BLaER1 (cell line): Measurements from ENCODE around the gene RTN3.
"Not testable (repeated sequence)": the region's sequence is repeated elsewhere in the genome, so short reads cannot be mapped to it uniquely, and the experiment has no call there.

Source experiments
- H3K27ac ChIP-seq: shearing (Covaris generic); formaldehyde crosslinking; 2 replicates; pipeline ENCODE4 v1.8.1; 2022
- H3K27me3 ChIP-seq: shearing (Covaris generic); formaldehyde crosslinking; 2 replicates; pipeline ENCODE4 v1.8.1; 2022
- H3K36me3 ChIP-seq: shearing (Covaris generic); formaldehyde crosslinking; 2 replicates; pipeline ENCODE4 v1.8.1; 2022
- H3K4me1 ChIP-seq: shearing (Covaris generic); formaldehyde crosslinking; 2 replicates; pipeline ENCODE4 v1.8.1; 2022
- H3K4me2 ChIP-seq: shearing (Covaris generic); formaldehyde crosslinking; 2 replicates; pipeline ENCODE4 v1.8.1; 2022
- H3K4me3 ChIP-seq: shearing (Covaris generic); formaldehyde crosslinking; 2 replicates; pipeline ENCODE4 v1.8.1; 2022
- H3K9ac ChIP-seq: shearing (Covaris generic); formaldehyde crosslinking; 2 replicates; pipeline ENCODE4 v1.8.1; 2022
- H3K9me3 ChIP-seq: shearing (Covaris generic); formaldehyde crosslinking; 2 replicates; pipeline ENCODE4 v1.8.1; 2022
- H4K20me1 ChIP-seq: shearing (Covaris generic); formaldehyde crosslinking; 2 replicates; pipeline ENCODE4 v1.8.1; 2022
- Cebpa-rat ChIP-seq: shearing (Covaris generic); IDR thresholded peaks from 2 replicates; pipeline ENCODE4 v1.8.1; 2022

The RTN3 gene

GRCh38 chr11:63680834-63681320 lies 423 bp upstream of the RTN3 start:
- H3K9ac ChIP-seq = no peak overlapping the region
- H3K27me3 ChIP-seq = no peaks in the 10 kb centered on the region
- H3K4me2 ChIP-seq = peak overlapping the region; percentile 74
- H3K27ac ChIP-seq = peak overlapping the region; percentile 14; the same call in 1 of the 2 replicates
- H3K36me3 ChIP-seq = peaks cover 12% of the 10 kb centered on the region; the same call in 1 of the 2 replicates
- peaks cover 34% of the 10 kb centered on the region for H3K4me1 ChIP-seq
- peak overlapping the region; percentile 85 for H3K4me3 ChIP-seq
- H3K9me3 ChIP-seq = no peaks in the 10 kb centered on the region
- no peak for TF ChIP-seq Cebpa-rat
- peaks cover 37% of the 10 kb centered on the region for H4K20me1 ChIP-seq

DNA sequence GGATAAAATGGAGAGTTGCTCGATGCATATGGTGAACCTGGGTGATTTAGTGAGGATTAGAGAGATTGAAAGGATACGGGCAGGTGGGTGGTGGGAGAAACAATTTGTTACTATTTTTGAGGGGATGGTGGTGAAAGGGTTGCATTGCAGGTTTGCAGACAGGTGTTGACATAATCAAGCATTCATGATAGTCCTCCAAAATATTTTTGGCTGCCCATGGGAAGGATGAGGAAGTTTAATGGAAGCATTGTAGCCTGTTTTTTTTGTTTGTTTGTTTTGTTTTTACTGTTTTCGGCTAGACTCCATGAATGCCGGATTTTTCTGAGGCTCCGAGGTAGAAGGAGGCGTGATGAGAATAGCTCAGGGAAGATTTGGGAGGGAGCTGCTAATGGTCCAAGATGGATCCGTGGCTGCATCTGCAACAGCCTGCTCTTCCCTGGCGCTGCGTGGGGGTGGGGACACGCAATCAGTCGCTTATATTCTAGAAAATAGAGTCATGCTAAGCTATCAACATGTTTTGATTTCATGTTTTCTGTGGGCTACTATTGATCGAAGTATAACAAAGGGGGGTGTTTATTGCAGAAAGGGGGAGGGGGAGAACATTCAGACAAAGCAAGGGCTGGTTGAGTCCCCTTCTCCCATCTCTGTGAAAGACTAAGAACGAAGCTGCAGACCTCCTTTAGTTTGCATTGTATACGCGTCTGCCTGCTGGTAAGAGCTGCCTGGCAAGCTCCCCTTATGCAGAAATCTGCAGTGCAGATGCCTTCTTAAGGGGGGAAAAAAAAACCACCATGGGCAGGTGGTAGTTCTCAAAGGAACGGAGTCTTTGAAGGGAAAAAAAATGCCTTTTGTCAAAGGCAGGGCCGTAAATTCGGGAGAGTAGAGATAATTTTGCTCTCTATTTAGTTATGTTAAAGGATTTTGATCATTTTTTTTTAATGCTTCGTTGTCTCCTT lies 1.0 kb downstream of the RTN3 start:
- Histone ChIP-seq H3K9ac (peak overlapping the region; percentile 91), H3K4me3 (peak overlapping the region; percentile 85), H3K4me1 (peaks cover 39% of the 10 kb centered on the region), H3K4me2 (peak overlapping the region; percentile 92), H4K20me1 (peaks cover 49% of the 10 kb centered on the region), H3K27ac (peak overlapping the region; percentile 86), H3K27me3 (no peaks in the 10 kb centered on the region), H3K9me3 (no peaks in the 10 kb centered on the region), H3K36me3 (peaks cover 14% of the 10 kb centered on the region; the same call in 1 of the 2 replicates)
- no peak for TF ChIP-seq Cebpa-rat

GRCh38 chr11:63683133-63683991 lies 2.1 kb downstream of the RTN3 start:
- no peak for TF ChIP-seq Cebpa-rat
- H3K27ac ChIP-seq = peak overlapping the region; percentile 56; the same call in 1 of the 2 replicates

GRCh38 chr11:63685158-63685721 lies 3.9 kb downstream of the RTN3 start:
- peaks cover 78% of the 10 kb centered on the region for H4K20me1 ChIP-seq
- H3K27ac ChIP-seq, H3K4me3 ChIP-seq, H3K4me2 ChIP-seq, H3K9ac ChIP-seq, H3K9me3 ChIP-seq, H3K27me3 ChIP-seq: not testable (repeated sequence)
- H3K4me1 ChIP-seq = peaks cover 52% of the 10 kb centered on the region
- peaks cover 14% of the 10 kb centered on the region; the same call in 1 of the 2 replicates for H3K36me3 ChIP-seq

More at GRCh38 chr11:63683133-63683991, 2.1 kb downstream of the RTN3 start:
- peaks cover 14% of the 10 kb centered on the region; the same call in 1 of the 2 replicates for H3K36me3 ChIP-seq
- H3K9ac ChIP-seq = peak overlapping the region; percentile 91
- H3K9me3 ChIP-seq = no peaks in the 10 kb centered on the region
- H3K4me1 ChIP-seq = peaks cover 49% of the 10 kb centered on the region
- H3K4me3 ChIP-seq = peak overlapping the region; percentile 85
- peaks cover 59% of the 10 kb centered on the region for H4K20me1 ChIP-seq
- H3K27me3 ChIP-seq = no peaks in the 10 kb centered on the region
- peak overlapping the region; percentile 92 for H3K4me2 ChIP-seq

GRCh38 chr11:63686926-63687325 lies 5.6 kb downstream of the RTN3 start:
- H3K4me1 ChIP-seq = peaks cover 44% of the 10 kb centered on the region
- H3K36me3 ChIP-seq = peaks cover 21% of the 10 kb centered on the region
- no peak for TF ChIP-seq Cebpa-rat
- H4K20me1 ChIP-seq = peaks cover 95% of the 10 kb centered on the region
- no peak overlapping the region for H3K9ac ChIP-seq
- no peak overlapping the region for H3K4me2 ChIP-seq
- no peak overlapping the region for H3K4me3 ChIP-seq
- H3K27ac ChIP-seq = no peak overlapping the region
- no peaks in the 10 kb centered on the region for H3K27me3 ChIP-seq
- H3K9me3 ChIP-seq = no peaks in the 10 kb centered on the region

- Histone ChIP-seq H3K27ac (no peak overlapping the region), H3K9ac (no peak overlapping the region), H3K4me2 (peak overlapping the region; percentile 57)
Measured at GRCh38 chr11:63687845-63688244, 6.5 kb downstream of the RTN3 start.

GRCh38 chr11:63694596-63694995 lies 13.3 kb downstream of the RTN3 start:
- H4K20me1 ChIP-seq = peaks cover 90% of the 10 kb centered on the region

More at GRCh38 chr11:63687845-63688244, 6.5 kb downstream of the RTN3 start:
- H3K4me3 ChIP-seq = no peak overlapping the region
- H3K36me3 ChIP-seq = peaks cover 24% of the 10 kb centered on the region
- no peaks in the 10 kb centered on the region for H3K9me3 ChIP-seq
- H4K20me1 ChIP-seq = peaks cover 95% of the 10 kb centered on the region
- peaks cover 42% of the 10 kb centered on the region for H3K4me1 ChIP-seq
- H3K27me3 ChIP-seq = no peaks in the 10 kb centered on the region
- no peak for TF ChIP-seq Cebpa-rat

DNA sequence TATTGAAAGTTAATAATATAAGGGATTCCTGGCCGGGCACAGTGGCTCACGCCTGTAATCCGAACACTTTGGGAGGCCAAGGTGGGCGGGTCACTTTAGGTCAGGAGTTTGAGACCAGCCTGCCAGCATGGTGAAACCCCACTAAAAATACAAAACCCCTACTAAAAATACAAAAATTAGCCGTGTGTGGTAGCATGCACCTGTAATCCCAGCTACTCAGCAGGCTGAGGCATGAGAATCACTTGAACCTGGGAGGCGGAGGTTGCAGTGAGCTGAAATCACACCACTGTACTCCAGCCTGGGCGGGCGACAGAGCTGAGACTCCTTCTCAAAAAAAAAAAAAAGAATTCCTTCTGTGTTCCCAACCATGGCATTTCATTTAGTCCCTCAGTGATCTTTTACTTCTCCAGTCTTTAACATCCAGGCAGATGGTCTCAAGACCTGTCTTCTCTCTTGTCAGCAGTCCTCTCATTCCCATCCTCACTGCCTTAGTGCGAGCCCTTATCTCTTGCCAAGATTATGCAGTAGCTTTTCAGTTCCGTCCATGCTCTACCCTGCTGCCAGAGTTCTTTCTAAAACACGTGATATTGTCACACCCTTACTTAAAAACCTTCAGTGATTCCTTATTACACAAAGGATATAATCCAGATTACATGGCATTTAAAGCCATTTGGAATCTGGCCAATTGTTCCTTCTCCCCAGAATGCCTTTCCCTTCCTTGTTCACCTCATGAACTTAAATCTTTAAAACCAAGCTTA lies 17.9 kb downstream of the RTN3 start:
- H3K4me3 ChIP-seq = no peak overlapping the region
- no peaks in the 10 kb centered on the region for H3K27me3 ChIP-seq
- peaks cover 81% of the 10 kb centered on the region for H4K20me1 ChIP-seq
- 0 out of 2 replicates have a peak, but pooled peaks cover 5% of the 10 kb centered on the region for H3K9me3 ChIP-seq
- H3K27ac ChIP-seq = no peak overlapping the region
- H3K4me1 ChIP-seq = peaks cover 24% of the 10 kb centered on the region
- TF ChIP-seq Cebpa-rat = no peak
- H3K9ac ChIP-seq = no peak overlapping the region
- no peak overlapping the region for H3K4me2 ChIP-seq
- H3K36me3 ChIP-seq = peaks cover 23% of the 10 kb centered on the region

More at GRCh38 chr11:63694596-63694995, 13.3 kb downstream of the RTN3 start:
- Histone ChIP-seq H3K36me3 (peaks cover 25% of the 10 kb centered on the region), H3K9ac (no peak overlapping the region), H3K27ac (no peak overlapping the region), H3K4me1 (peaks cover 15% of the 10 kb centered on the region; the same call in 1 of the 2 replicates), H3K9me3 (no peaks in the 10 kb centered on the region), H3K4me2 (no peak overlapping the region), H3K4me3 (no peak overlapping the region), H3K27me3 (no peaks in the 10 kb centered on the region)
- TF ChIP-seq Cebpa-rat = no peak
